ENCODE data around the gene SLC4A2. TPM values are rescaled to one million over a fixed set of nuclear protein-coding genes. Genes with fewer than 3 reads are reported as not detected.
"Not testable (repeated sequence)": the region's sequence is repeated elsewhere in the genome, so short reads cannot be mapped to it uniquely, and the experiment has no call there.

SLC4A2 gene
- total RNA-seq, 2 donors from 2014 or later = 55.3 to 114 TPM

DNA sequence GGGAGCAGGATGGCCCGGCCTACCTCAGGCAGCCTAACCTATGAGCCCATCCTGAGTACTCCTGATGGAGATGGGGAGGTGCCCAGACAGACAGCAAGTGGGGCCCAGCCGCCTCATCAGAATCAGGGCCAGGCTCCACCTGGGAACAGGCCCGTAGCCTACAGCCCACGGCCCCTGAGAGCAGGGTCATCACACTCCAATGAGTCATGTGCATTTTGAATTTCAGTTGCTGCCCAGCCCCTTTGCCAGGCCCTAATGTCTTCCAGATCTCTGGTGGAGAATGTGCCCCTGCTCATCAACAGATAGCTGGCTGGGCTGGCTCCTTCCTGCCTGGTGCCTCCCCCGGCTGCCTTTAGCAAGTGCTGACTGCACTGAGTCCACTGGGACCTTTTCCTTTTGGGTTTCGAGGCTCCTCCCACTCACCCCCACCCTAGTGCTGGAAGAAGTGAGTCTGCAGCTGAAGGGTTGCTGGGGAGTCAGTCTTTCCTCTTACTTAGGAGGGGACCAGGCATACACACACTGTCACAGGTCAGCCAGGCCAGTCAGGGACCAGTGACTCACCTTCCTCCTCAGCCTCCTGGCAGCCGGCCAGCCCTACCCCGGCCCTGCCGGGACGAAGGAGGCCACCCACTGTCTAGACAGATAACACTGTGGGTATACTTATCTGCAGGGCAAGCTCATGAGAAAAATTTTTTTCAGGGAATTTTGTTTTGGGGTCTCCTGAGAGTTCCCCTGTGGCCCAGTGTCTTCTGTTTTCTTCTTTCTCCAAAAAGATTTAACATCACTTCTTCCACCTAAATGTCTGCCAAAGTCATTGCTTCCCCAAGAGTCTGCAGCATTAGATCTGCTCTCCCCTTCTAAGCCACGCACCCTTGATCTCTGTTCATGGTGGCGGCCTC, 20.2 kb upstream of the SLC4A2 start:
- peak; percentile 89 for DNase-seq (ENCODE audit: low spot score)
- Histone ChIP-seq H3K4me1 (peaks cover 3 to 20% of the 10 kb centered on the region in 2 donors), H3K27me3 (no peaks in the 10 kb centered on the region), H3K4me3 (no peak overlapping the region), H3K36me3 (peaks cover 25% of the 10 kb centered on the region), H3K9me3 (no peaks in the 10 kb centered on the region), H3K27ac (peak overlapping the region; percentile 57 to 62)
- TF ChIP-seq, protein P1, sequence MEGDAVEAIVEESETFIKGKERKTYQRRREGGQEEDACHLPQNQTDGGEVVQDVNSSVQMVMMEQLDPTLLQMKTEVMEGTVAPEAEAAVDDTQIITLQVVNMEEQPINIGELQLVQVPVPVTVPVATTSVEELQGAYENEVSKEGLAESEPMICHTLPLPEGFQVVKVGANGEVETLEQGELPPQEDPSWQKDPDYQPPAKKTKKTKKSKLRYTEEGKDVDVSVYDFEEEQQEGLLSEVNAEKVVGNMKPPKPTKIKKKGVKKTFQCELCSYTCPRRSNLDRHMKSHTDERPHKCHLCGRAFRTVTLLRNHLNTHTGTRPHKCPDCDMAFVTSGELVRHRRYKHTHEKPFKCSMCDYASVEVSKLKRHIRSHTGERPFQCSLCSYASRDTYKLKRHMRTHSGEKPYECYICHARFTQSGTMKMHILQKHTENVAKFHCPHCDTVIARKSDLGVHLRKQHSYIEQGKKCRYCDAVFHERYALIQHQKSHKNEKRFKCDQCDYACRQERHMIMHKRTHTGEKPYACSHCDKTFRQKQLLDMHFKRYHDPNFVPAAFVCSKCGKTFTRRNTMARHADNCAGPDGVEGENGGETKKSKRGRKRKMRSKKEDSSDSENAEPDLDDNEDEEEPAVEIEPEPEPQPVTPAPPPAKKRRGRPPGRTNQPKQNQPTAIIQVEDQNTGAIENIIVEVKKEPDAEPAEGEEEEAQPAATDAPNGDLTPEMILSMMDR (IDR thresholded peaks at IDR 0.05) = no peak

- Histone ChIP-seq H3K27me3 (no peaks in the 10 kb centered on the region), H3K4me3 (no peak overlapping the region), H3K27ac (peak overlapping the region in 1 of 2 donors; percentile 62), H3K36me3 (peaks cover 29% of the 10 kb centered on the region), H3K4me1 (peaks cover 3 to 20% of the 10 kb centered on the region in 2 donors), H3K9me3 (no peaks in the 10 kb centered on the region)
- TF ChIP-seq, protein P1 (IDR thresholded peaks at IDR 0.05) = no peak
- no peak for DNase-seq (ENCODE audit: low spot score)
These were observed 19.4 kb upstream of the SLC4A2 start for GRCh38 chr7:151039850-151040548.

DNA sequence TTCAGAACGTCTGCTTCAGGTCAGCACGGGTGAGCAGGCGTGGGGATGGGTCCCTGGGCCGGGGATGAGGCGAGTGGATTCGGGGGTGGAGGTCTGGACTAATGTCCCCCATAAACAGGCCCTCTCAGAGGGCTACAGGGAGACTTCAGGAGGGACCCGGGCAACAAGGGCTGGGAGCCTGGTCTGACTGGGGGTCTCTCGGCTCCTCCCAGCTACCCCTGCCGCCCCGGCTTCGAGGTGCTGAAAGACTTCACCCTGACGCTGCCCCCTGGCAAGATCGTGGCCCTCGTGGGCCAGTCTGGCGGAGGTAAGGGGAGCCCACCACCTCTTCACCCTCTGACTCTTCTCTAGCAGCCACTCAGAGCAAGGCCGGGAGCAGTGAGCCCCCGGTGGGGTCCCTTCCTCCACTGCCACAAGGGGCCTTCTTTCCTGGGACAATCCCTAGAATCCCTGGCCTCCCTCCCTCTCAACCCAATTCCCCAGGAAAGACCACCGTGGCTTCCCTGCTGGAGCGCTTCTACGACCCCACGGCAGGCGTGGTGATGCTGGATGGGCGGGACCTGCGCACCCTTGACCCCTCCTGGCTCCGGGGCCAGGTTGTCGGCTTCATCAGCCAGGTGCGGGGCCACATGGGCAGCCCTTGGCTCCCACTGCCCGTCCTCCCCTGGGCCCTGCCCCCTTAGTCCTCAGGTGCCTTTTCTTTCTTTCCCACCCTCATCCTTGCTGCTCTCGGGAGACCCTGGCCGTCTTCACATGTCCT, 18.6 kb upstream of the SLC4A2 start:
- H3K36me3 ChIP-seq = peaks cover 25% of the 10 kb centered on the region
- H3K9me3 ChIP-seq = no peaks in the 10 kb centered on the region
- peaks cover 3 to 20% of the 10 kb centered on the region in 2 donors for H3K4me1 ChIP-seq
- no peaks in the 10 kb centered on the region for H3K27me3 ChIP-seq
- TF ChIP-seq, protein P1 (IDR thresholded peaks at IDR 0.05) = no peak
- H3K4me3 ChIP-seq = no peak overlapping the region
- DNase-seq (ENCODE audit: low spot score) = no peak
- H3K27ac ChIP-seq = no peak overlapping the region

DNA sequence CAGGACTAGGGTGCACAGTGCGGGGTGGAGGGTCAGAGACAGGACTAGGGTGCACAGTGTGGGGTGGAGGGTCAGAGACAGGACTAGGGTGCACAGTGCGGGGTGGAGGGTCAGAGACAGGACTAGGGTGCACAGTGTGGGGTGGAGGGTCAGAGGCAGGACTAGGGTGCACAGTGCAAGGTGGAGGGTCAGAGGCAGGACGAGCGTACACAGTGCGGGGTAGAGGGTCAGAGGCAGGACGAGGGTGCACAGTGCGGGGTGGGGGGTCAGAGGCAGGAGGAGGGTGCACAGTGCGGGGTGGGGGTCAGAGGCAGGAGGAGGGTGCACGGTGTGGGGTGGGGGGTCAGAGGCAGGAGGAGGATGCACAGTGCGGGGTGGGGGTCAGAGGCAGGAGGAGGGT, 15.9 kb upstream of the SLC4A2 start:
- not testable (repeated sequence) for DNase-seq (ENCODE audit: low spot score); H3K27ac ChIP-seq; H3K9me3 ChIP-seq; H3K4me3 ChIP-seq; H3K27me3 ChIP-seq; H3K36me3 ChIP-seq
- peaks cover 3 to 29% of the 10 kb centered on the region in 2 donors for H3K4me1 ChIP-seq

DNA sequence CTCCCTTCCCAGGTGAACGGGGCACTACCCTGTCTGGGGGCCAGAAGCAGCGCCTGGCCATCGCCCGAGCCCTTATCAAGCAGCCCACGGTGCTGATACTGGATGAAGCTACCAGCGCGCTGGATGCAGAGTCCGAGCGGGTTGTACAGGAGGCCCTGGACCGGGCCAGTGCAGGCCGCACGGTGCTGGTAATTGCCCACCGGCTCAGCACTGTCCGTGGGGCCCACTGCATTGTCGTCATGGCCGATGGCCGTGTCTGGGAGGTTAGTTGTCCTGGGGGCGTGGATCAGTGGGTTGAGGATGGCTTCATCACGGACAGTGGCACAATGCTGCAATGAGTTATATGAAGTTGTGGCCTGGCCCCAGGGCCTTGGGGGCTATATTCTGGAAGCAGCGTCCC, 15.4 kb upstream of the SLC4A2 start:
- Histone ChIP-seq H3K36me3 (peaks cover 9% of the 10 kb centered on the region), H3K9me3 (no peaks in the 10 kb centered on the region), H3K27ac (no peak overlapping the region), H3K27me3 (no peaks in the 10 kb centered on the region), H3K4me3 (no peak overlapping the region), H3K4me1 (peaks cover 3 to 23% of the 10 kb centered on the region in 2 donors)
- TF ChIP-seq, protein P1 (IDR thresholded peaks at IDR 0.05) = no peak
- DNase-seq (ENCODE audit: low spot score) = no peak
